Vagina (tissue), 2 donors: ENCODE data around the gene DENND4B. TPM values are rescaled to one million over a fixed set of nuclear protein-coding genes. Genes with fewer than 3 reads are reported as not detected.

Source experiments
- DNase-seq, 2 donors: peaks; one replicate each; pipeline ENCODE4 v3.0.0-alpha.2; 2017; ENCODE audit errors: extremely low spot score in 2 of 2
- H3K27ac ChIP-seq: fragments of 200-600 bp; sonication (generic); one replicate; pipeline ENCODE4 v1.5.1; 2019
- H3K27me3 ChIP-seq: fragments of 200-600 bp; sonication (generic); one replicate; pipeline ENCODE4 v1.5.1; 2019
- H3K36me3 ChIP-seq, 2 donors: fragments of 200-600 bp; sonication (generic); one replicate each; pipeline ENCODE4 v1.5.1; 2017 to 2019
- H3K4me1 ChIP-seq: fragments of 200-600 bp; sonication (generic); one replicate; pipeline ENCODE4 v1.5.1; 2019
- H3K4me3 ChIP-seq, 2 donors: fragments of 200-600 bp; sonication (generic); 1 replicate in 1 of 2; 2 replicates in 1 of 2; pipeline ENCODE4 v1.5.1; 2016 to 2019
- H3K9me3 ChIP-seq: fragments of 200-600 bp; sonication (generic); one replicate; pipeline ENCODE4 v1.5.1; 2019
- CTCF ChIP-seq, 3 experiments: fragments of 450-650 bp in 2 of 3; fragments of 200-600 bp in 1 of 3; sonication (generic) in 1 of 3; IDR thresholded peaks; one replicate each; pipeline ENCODE4 v1.5.1; 2017 to 2019; ENCODE audit warnings: antibody characterized with exemption in 3 of 3, mild to moderate bottlenecking in 2 of 3, moderate library complexity in 2 of 3
- POLR2A ChIP-seq, 2 donors: fragments of 450-650 bp; IDR thresholded peaks; one replicate each; pipeline ENCODE4 v1.6.1; 2017; ENCODE audit warnings: antibody characterized with exemption in 2 of 2, mild to moderate bottlenecking in 2 of 2, moderate library complexity in 2 of 2
- POLR2AphosphoS5 ChIP-seq, 2 donors: sonication (generic); formaldehyde crosslinking; IDR thresholded peaks; one replicate each; pipeline ENCODE4 v1.9.0; 2017; ENCODE audit warnings: antibody characterized with exemption in 2 of 2, mild to moderate bottlenecking in 2 of 2, low read depth in 1 of 2; ENCODE audit not compliant: insufficient read depth in 1 of 2
- intact Hi-C: fragments of 100-400 bp; cut with DNase I; formaldehyde crosslinking; loops from one replicate; pipeline ENCODE4 v1.15.1; 2023
- total RNA-seq: library from RNA; depleted of rRNA; stranded (reverse); fragments of >200 nt; gene quantifications from one replicate; pipeline ENCODE4 v1.2.3, GENCODE V29; 2016

DENND4B gene
- total RNA-seq, 1 donor from 2014 or later: 42.7 TPM

GRCh38 chr1:153939476-153939875 is 7.0 kb downstream of the DENND4B start:
- Histone ChIP-seq H3K36me3 (peaks cover 0 to 65% of the 10 kb centered on the region in 2 donors), H3K4me3 (no peak overlapping the region), H3K27ac (no peak overlapping the region), H3K27me3 (no peaks in the 10 kb centered on the region), H3K9me3 (no peaks in the 10 kb centered on the region), H3K4me1 (peaks cover 7% of the 10 kb centered on the region)
- DNase-seq: no peak
- intact Hi-C loops: no loop called here
- TF ChIP-seq POLR2AphosphoS5 (IDR thresholded peaks at IDR 0.05; ENCODE audit: insufficient read depth in 1 of 2, low read depth in 1 of 2): no peak
- TF ChIP-seq CTCF (IDR thresholded peaks at IDR 0.05): no peak

GRCh38 chr1:153938996-153939395 is 7.5 kb downstream of the DENND4B start:
- Histone ChIP-seq H3K9me3 (no peaks in the 10 kb centered on the region), H3K36me3 (peaks cover 0 to 70% of the 10 kb centered on the region in 2 donors), H3K4me1 (peaks cover 2% of the 10 kb centered on the region), H3K27me3 (no peaks in the 10 kb centered on the region), H3K4me3 (no peak overlapping the region), H3K27ac (no peak overlapping the region)
- DNase-seq: no peak
- intact Hi-C loops: no loop called here
- TF ChIP-seq CTCF (IDR thresholded peaks at IDR 0.05) (no peak), POLR2A (IDR thresholded peaks at IDR 0.05) (no peak), POLR2AphosphoS5 (IDR thresholded peaks at IDR 0.05; ENCODE audit: insufficient read depth in 1 of 2, low read depth in 1 of 2) (no peak)

- DNase-seq: no peak
- Histone ChIP-seq H3K27ac (no peak overlapping the region), H3K4me3 (no peak overlapping the region), H3K4me1 (no peaks in the 10 kb centered on the region), H3K9me3 (no peaks in the 10 kb centered on the region), H3K27me3 (no peaks in the 10 kb centered on the region), H3K36me3 (peaks cover 0 to 80% of the 10 kb centered on the region in 2 donors)
- intact Hi-C loops: no loop called here
- TF ChIP-seq POLR2A (IDR thresholded peaks at IDR 0.05): no peak
- TF ChIP-seq POLR2AphosphoS5 (IDR thresholded peaks at IDR 0.05; ENCODE audit: insufficient read depth in 1 of 2, low read depth in 1 of 2): no peak
- no peak for TF ChIP-seq CTCF (IDR thresholded peaks at IDR 0.05)
These were observed 9.2 kb downstream of the DENND4B start for GRCh38 chr1:153937331-153937730.

GRCh38 chr1:153936011-153936802 is 10.3 kb downstream of the DENND4B start:
- no peak for TF ChIP-seq POLR2AphosphoS5 (IDR thresholded peaks at IDR 0.05; ENCODE audit: insufficient read depth in 1 of 2, low read depth in 1 of 2)
- TF ChIP-seq POLR2A (IDR thresholded peaks at IDR 0.05): no peak
- no peak for TF ChIP-seq CTCF (IDR thresholded peaks at IDR 0.05)
- Histone ChIP-seq H3K4me1 (no peaks in the 10 kb centered on the region), H3K4me3 (no peak overlapping the region), H3K27me3 (no peaks in the 10 kb centered on the region), H3K9me3 (no peaks in the 10 kb centered on the region), H3K36me3 (peaks cover 0 to 74% of the 10 kb centered on the region in 2 donors), H3K27ac (no peak overlapping the region)
- intact Hi-C loops: no loop called here
- no peak for DNase-seq

GRCh38 chr1:153934746-153935145 is 11.8 kb downstream of the DENND4B start:
- TF ChIP-seq POLR2AphosphoS5 (IDR thresholded peaks at IDR 0.05; ENCODE audit: insufficient read depth in 1 of 2, low read depth in 1 of 2) (no peak), POLR2A (IDR thresholded peaks at IDR 0.05) (no peak), CTCF (IDR thresholded peaks at IDR 0.05) (no peak)
- no peaks in the 10 kb centered on the region for H3K9me3 ChIP-seq
- H3K4me3 ChIP-seq: no peak overlapping the region
- no peak overlapping the region for H3K27ac ChIP-seq
- intact Hi-C loops: no loop called here
- H3K36me3 ChIP-seq: peaks cover 0 to 67% of the 10 kb centered on the region in 2 donors
- H3K4me1 ChIP-seq: no peaks in the 10 kb centered on the region
- DNase-seq: no peak
- no peaks in the 10 kb centered on the region for H3K27me3 ChIP-seq
